Central memory CD4-positive, alpha-beta T cell (primary cell): ENCODE measurements around the gene DHRS1.
"Not testable (repeated sequence)": the region's sequence is repeated elsewhere in the genome, so short reads cannot be mapped to it uniquely, and the experiment has no call there.

Source experiments
- DNase-seq: peaks from one replicate; pipeline ENCODE4 v3.0.0; 2022
- total RNA-seq, 3 experiments: gene quantifications; one replicate each; lab custom pipeline; 2026; lab: John Stamatoyannopoulos, UW

Gene DHRS1
- 3.1 to 21.4 (median 17.6) reads per million in 3 experiments for total RNA-seq

DNA sequence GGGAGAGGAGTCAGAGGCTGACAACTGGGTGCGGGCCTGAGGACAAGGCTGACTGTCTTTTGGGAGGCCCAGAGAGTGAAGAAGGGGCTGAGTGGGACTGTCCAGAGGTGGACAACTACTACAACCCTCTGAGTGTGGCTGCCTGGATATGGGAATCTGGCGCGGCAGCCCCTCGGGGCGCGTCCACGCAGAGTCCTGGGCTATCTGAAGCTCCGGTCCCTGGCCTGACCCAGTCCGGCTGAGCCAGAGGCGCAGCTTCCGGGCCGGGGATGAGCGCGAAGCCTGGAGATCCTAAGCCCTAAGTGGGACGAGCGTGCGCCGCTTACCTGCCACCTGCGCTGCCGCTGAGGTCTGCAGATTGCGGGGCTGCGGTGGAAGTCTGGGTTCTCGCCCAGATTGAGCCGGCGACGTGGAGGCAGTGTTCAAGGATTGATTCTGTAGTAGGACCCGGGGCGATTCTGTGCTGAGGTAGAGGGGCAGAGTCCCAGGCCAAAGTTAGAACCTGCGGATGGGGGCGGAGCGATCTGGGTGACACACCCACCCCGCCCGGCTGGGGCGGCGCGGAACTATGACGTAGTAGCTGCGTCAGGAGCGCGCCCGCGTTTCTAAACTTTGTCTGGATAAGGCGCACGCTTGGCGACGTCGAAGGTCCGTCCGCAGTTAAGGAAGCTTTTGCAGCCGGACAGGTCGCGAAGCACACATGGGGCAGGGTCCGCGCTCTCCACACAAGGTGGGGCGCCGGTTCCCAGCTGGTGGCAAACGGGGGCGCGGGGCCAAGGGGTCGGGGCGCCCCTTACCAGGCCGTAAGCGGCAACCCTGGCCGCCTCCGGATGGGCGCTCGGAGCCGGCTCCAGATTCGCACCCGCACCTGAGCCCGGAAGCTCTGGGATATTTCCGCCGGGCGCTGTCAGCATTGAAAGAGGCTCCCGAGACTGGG is at the start of gene DHRS1, which contains the start of gene NOP9:
DHRS1 (minus strand) TSS at position 526 of the 937 bp plus-strand sequence. CDS start 674 bp downstream, outside the sequence.
NOP9 (plus strand) TSS at position 596 of the 937 bp plus-strand sequence; CDS start at position 701, 105 bp downstream.
- peak; percentile 89 for DNase-seq

DNA sequence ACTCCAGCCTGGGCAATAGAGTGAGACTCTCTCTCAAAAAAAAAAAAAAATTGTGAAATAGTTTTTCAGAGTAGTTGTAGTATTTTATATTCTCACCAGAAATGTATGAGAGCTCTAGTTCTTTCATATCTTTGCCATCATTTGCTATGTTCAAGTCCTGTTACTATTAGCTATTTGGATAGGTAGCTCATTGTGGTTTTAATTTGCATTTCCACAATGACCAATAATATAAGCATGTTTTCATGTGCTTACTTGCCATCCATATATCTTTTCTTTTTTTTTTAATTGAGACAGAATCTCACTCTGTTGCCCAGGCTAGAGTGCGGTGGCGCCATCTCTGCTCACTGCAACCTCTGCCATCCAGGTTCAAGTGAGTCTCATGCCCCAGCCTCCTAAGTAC is 48.6 kb upstream of the DHRS1 start:
- no peak for DNase-seq

DNA sequence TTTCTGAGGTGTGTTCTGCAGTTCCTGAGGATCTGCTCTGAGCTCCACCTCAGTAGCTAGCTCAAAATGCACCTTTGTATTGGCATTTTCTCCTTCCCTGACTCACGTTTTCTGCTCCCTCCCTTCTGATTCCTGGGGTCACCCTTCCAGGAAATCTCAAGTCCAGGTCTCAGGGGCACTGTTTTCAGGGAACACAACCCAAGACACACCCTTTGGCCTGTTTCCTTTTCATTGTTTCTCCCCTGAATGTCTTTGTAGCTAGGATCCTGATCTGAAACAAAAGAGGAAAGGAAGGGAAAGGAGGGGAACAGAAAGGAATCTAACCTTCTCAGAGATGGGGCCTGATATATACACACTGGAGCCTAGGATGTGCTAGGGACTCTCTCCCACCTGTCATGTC is 47.6 kb upstream of the DHRS1 start:
- DNase-seq: no peak

DNA sequence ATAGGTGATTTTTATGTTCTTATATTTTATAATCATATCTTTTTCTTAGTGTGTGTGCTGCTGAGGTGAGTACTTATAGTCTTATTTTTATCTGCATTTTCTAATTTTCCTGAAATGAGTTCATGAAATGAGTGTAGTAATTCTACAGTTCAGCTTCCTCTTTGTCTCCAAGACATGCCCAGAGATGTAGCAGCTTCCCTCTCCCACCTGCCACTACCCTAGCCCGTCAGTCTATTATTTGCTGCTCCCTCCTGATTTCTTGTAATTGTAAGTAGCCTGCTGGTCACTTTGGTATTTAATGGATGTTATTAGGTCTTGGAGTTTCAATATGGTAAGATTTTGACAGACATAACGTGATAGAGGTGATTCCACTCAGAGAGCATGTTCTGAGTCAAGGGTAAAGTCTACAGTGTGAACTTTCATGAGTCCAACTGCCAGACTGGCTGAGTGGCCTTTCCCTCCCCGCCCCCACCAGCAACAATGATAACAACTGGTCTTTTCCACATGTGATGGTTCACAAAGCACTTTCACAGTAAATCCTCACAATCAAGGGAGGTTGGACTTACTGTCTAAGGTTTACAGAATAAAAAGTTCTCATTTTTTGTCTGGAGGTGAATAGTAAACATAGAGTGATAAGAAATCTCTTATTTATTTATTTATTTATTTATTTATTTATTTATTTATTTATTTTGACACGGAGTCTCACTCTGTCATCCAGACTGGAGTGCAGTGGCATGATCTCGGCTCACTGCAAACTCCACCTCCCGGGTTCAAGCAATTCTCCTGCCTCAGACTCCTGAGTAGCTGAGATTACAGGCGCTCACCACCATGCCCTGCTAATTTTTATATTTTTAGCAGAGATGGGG is 44.4 kb upstream of the DHRS1 start:
- DNase-seq: no peak

DNA sequence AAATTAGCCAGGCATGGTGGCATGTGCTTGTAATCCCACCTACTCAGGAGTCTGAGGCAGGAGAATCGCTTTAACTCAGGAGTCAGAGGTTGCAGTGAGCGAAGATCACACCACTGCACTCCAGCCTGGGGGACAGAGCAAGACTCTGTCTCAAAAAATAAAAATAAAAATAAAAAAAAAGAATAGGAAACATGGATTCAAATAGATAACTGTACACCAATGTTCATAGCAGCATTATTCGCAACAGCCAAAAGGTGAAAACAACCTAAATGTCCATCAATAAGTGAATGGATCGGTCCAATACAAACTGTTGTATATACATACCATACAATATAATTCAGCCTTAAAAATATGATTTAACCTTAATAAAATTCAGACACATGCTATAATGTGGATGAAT is 43.3 kb upstream of the DHRS1 start:
- no peak for DNase-seq

DNA sequence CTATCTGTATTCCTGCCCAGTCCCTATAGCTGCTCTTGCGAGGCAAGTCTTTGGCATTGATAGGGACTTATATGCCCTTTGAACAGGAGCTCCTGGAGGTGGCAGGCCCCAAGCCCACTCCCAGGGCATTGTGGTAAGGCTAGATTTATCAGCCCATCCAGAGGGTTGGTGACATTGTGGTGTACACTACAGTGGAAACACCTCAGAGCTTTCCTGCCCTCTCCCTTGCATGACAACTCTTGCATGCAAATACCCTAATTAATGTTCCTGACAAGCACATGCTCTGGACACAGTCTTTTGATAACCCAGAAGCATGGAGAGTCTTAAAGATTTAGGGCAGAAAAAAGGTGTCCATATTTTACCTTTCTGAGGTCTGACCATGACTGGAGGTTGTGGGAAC is 41.0 kb upstream of the DHRS1 start:
- DNase-seq: no peak

DNA sequence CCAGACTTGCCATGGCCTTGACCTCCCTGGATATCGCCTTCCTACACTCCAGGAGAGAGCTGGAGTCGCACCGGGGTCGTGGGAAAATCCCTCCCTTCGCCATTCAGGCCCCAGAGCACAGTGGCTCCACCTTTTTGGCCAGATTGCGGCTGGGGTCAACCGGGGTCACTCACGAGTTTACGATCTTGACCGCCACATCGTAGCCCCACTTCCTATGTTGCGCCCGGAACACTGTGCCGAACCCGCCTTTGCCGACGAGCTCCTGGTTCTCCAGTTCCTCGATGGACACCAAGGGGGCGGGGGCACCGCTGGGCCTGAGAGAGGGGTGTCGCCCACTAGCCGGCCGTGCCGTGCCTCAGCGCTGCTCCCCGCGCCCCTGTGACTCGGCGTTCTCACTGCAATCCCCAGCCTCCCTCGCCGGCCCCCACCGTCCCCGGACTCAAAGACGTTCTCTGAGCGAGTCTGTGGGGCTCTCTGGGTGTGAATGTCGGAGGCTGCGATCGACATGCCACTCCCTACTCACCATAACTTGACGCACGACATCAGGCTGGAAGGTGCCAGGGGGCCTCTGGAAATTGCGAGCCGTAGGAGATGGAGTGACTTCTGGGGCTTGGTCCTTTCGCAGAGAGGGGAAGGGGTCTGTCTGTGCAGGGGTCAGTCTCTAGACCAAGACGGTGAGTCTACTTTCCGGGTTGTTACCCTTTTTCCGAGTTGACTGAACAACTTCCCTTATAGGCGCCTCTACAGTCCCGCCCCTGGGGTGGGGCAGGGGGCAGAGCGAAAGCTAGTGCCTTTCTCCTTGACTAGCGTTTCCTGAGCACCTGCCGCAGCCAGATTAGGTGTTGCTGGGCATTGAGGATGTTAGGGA is 39.9 kb upstream of the DHRS1 start, which contains the start of gene RIPK3:
RIPK3 (minus strand) TSS at position 708 of the 868 bp plus-strand sequence; CDS start at position 543, 165 bp downstream.
- DNase-seq: peak; percentile 65

DNA sequence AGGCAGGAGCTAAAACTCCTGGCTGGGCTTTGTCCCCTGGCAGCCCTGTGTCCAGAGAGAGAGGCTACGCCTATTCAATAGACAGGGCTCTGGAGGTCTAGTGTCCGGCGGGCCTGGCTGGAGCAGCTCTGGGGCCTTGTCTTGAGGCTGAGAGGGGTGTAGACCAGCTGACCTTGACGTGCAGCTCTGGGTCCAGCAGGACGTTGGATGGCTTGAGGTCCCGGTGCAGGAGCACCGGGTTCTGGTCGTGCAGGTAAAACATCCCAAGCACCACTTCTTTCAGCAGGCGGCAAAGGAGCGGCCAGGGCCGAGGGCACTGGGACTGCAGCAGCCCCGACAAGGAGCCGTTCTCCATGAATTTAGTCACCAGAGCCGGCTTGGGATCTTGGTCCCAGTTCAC is 39.3 kb upstream of the DHRS1 start:
- DNase-seq: no peak

DNA sequence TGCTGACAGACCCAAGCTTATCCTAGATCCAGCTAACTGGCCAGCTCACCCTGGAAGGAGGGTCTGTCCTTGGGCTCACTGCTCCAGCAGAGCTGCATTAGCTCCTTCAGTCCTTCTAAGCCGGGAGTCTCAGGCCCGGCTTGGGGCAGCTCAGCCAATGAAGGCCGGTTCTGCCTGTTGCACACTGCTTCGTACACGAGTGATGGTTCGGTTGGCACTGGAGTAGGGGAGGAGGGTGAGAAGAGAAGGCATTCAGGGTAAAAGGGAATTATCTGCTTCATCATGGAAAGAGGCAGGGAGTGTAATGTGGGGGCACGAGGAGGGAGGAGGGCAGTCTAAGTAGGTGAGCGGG is 38.2 kb upstream of the DHRS1 start:
- DNase-seq: no peak

DNA sequence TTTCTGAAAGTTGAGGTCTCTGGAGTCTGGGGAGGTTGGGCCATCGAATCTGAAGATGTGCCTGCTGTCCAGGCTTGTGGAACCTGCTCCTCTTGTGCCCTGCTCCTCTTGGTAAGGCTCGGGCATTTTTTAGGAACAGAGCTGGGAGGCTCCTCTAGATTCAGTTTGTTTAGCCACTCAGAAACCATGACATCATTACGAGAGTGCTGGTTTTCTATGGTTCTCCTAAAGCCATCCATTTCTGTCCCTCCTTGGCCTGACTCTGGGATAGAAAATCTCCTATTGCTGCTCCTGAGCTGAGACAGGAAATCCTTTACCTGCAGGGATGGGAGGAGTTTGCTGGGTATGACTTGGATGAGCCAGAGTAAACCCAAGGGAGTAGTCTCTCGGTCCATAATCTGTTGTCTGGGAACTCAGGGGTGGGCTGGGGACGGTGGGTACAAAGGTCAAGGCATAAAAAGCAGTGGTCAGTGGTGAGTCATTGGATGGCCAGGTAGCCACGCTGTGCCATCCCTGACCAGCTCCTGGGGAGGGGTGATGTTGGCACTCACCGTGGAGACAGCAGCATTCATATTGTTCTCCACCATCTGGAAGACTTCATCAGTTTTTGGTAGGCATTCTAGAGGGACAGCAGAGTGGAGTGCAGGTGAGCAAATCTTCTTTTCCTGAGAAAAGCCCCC is 37.7 kb upstream of the DHRS1 start:
- no peak for DNase-seq

DNA sequence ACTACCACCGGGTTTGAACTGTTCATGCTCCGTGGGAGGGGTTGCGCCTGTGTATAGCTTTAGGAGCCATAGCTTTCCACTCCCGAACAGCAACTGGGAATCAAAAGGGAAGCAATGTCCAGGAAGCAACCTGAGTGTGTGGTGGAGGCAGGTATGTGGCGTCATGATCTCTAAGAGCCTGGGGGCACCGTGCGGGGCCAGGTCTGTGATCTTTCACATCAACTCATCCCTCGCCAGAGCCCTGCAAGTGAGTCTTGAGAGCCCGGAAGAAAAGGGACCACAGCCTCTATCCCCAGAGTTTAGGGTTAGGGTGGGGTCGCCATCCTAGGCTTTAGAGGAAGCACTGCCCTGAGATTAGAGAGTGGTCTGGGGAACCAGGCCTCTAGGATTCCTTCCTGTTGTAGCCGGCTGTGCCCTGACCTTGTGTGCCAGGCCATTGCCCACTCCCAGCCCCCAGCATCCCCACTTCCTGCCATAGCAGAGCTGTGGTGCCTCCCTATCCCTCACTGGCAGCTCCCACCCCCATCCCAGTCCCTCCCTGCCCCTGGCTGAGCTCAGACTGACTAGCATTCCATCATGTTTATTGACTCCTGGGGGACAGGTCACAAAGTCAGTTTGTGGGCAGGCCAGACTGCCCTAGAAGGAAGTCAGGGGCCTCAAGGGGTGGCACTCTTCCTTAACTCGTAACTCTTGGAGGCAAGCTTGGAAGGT is 36.0 kb upstream of the DHRS1 start:
- no peak for DNase-seq

DNA sequence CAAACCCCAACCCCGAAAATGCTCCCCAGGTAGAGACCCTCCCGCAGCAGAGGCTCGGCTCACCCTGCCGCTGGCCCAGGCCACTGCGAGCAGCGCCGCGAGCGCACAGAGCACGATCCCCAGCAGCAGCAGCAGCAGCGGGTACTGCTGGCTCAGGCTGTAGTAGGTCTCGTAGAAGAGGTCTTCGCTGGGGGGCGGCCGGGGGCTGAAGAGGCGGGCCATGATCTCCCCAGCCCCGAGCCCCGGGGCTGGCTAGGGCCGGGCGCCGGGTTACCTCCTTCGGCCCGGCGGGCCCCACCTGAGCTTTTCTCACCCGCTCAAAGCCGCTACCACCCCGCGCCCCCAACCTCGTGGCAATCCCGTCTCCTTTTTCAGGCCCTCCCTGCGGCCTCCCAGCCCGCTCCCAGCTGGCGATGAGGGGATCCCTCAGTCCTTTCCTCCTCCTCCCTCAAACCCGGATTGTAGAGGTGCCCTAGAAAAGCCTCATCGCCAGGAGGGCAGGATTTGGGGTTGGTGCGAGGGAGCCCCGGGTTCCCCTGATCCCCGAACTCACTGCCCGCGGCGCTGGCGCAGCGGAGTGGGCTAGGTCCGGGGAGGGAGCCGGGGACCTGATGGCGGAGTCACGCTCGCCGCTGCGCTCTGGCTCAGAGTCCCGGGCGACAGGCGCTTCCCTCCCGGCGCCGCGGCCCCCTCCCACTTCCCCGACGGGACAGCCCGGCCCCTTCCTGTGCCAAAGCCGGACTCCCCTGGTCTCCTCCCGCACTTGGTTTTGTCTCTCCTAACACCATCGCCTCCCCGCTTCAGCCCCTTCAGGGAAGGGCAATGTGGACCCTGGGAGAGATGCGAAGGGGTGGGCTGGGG is 35.1 kb upstream of the DHRS1 start, which contains the start of gene ADCY4:
ADCY4 (minus strand) TSS at position 641 of the 861 bp plus-strand sequence; CDS start at position 222, 419 bp downstream.
- no peak for DNase-seq

DNA sequence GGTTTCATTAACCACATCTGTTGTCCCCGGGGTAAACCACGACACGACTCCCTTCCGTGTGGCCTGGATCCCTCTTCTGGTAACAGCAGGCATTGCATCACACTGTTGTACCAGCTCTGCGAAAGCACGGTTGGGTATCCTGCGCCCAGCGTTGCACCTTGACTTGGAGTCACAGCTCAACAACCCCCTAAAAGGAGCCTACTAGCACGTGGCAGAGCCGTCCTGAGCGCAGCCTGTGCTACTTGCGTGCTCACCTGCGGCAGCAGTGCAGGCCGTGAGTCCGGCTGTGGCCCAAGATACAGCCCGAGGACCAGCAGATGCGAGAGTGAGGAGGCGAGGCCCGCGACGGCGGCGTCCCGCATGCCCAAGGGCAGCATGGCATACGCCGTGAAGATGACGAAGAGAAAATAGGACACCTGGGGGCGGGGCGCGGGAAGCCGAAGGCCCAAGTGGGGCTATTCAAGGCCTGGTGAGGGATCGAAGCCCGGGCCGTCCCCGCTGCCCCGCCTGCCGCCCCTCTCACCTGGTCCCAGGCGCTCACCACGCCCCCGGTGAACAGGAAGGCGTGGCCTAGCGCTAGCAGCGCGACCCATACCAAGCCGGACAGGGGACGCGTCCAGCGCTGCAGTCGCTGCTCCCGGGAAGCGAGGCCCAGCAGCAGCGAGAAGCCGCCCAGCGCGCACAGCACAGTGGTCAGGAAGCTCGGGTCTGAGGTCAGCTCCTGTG is 32.9 kb upstream of the DHRS1 start:
- DNase-seq: peak; percentile 89

DNA sequence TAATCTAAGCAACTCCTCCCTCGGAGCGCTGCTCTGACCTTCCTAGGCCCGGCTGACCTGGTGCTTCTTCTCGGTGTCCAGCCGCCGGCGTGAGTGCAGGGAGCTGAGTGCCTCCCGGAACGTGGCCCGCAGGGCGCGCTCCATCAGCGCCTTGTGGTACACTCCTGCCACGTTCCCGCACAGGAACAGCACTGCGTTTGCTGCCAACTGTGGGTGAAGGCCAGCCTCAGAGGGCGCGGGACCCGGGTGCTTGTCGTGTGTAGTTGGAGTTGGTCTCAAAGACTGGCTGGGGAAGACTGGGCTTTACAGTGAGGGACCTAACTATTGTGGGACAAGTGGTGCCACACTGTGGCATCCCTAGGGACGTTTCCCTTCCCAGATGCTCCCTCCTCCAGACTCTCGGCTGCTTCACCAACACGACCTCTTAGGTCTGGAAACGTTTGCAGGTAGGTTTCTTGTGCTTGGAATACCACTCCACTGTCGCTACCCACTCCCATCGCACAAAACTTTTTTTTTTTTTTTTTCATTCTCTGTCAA is 32.2 kb upstream of the DHRS1 start:
- no peak for DNase-seq

DNA sequence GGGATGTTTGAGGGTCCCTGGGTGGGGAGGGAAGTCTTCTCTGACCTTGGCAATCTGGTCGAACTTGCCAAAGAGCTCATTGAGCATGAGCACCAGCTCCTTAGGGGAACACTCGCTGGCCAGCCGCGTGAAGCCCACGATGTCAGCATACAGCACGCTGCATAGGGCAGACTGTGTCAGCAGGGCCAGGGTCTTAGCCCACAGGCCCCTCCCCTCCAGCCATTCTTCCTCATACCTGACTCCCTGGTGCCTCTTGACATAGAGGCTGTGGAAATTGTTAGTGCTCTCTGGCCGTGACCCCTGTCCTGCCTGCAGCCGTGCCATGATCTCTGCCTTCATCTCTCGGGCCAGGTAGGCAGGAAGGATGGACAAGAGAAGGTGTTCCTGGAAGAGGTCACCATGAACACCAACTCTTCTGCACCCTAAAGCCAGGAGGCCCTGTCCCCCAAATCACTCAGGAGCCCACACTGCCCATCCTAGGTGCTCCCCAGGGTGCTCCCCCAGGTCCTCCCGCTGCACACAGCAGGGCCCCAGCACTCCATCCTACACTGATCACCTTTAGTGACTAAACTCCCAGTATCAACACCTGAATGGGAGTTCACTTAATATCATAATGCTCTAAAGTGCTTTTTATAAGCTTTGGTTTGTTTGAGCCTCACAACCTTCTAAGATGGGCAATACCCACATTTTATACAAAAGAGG is 31.5 kb upstream of the DHRS1 start:
- DNase-seq: no peak

DNA sequence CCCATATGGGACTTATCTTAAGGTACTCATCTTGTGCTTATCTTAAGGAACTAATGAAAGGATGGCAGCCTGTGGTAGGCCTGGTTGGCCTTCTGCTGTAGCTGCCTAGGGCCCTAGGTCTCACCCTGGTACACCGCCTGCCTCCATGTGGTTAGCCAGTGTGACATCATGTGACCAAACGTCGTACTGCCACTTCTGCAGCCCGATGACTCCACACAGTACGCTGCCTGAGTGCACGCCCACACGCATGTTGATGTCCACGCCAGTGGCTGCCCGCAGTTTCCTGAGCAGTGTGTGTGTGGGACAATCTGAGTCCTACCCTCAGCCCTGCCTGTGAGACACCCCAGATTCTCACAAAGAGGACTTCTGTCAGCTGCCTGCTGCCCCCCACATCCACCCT is 30.2 kb upstream of the DHRS1 start:
- DNase-seq: peak; percentile 62

DNA sequence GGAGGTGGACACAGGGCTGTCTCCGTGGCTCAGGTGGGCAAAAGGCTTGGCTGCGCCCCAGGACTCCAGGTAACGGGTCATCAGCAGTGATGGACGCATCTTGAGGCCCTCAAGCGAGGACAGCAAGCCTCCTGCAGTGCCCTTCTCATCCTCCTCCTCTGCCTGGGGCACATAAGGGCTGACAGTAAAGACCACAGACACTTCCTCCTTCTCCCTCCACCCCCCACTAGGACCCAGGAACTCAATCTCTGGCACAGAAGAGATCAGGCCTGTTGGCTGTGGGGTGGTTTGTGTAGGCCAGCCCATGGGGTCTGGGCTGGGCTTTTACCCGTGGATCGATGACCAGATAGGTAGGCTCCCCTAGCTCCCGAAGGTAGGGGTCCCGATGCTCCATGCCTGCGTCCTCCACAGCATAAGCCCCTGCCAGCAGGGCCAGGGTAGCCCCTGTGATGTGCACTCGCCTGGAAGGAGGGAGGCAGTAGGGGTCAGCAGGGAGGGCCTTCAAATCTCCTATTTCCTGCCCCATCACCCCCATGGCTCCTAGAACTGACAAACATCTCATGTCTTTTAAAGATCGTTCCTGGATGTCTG is 29.6 kb upstream of the DHRS1 start:
- no peak for DNase-seq

DNA sequence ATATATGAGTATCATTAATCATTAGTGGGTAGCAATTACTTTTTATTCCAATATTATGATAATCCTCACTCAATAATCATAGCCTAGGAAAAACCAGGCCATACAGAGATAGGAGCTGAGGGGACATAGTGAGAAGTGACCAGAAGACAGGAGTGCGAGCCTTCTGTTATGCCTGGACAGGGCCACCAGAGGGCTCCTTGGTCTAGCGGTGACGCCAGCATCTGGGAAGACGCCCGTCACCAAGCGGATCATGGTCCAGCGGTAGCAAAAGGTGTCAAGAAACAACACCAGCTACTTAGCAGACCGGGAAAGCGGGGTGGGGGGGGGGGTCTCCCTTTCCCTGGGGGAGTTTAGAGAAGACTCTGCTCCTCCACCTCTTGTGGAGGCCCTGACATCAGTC is 28.3 kb upstream of the DHRS1 start:
- DNase-seq: not testable (repeated sequence)
